Heart left ventricle (tissue), 13 donors: Measurements from ENCODE around the gene CHRM2.

Source experiments
- CTCF ChIP-seq, 12 donors: fragments of 200-600 bp; sonication (generic) in 4 of 12; IDR thresholded peaks; one replicate each; pipeline versions ENCODE4 v1.5.0 to v1.8.0; 2018 to 2022; ENCODE audit warnings: antibody characterized with exemption in 12 of 12, mild to moderate bottlenecking in 5 of 12
- POLR2A ChIP-seq, 2 donors: fragments of 450-650 bp; IDR thresholded peaks; one replicate each; pipeline ENCODE4 v1.6.1; 2017; ENCODE audit warnings: antibody characterized with exemption in 2 of 2, mild to moderate bottlenecking in 2 of 2, moderate library complexity in 2 of 2
- donor health status: ischemic (EF 13 %, LVEDD 7.1; RV severe dilation, severe dysfunction).
- donor health status: DM: no; HTN: yes; CAD: no.
- donor health status: DM: no; HTN: no; CAD: no.
- donor health status: ischemic (EF 25% LVEDD 6.9; RV normal size, moderate dysfunction).
- donor health status: ischemic (EF 25% LVEDD 5.7; RV mildly dilated, moderate dysfunction).
- donor health status: ischemic (EF 35%, LVEDD 5.7; RV mildly dilated, moderate dysfunction).
- donor health status: nonischemic (EF 11% LVEDD 7.7; RV severe dilation, severe dysfunction).
- donor health status: DM: yes; HTN: yes; CAD: no.
- donor health status: PGD.
- donor health status: ischemic (EF 29% LVEDD 5.4; RV normal size, mild dysfunction).
- donor health status: nonischemic (EF 23%, LVEDD 6.1; RV moderate dilation, normal function).

DNA sequence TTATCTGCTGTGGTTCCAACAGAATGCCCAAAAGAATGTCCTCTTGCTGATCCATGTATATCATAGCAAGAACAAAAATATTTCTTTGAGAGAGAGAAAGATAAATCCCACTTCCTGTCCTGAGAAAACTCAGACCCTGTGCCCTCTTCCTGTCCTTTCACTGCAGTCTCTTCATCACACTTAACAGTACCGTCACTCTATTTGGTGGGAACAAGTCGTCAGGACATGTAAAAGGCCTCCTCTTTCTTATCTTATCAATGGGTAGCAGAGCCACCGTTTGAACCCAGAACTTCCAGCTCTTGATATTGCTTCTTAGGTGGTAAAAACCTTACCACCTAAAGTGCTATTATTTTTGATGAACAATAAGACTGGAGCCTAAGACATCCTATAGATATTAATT, 43.9 kb downstream of the CHRM2 start:
- TF ChIP-seq CTCF (IDR thresholded peaks at IDR 0.05), result no peak
- TF ChIP-seq POLR2A (IDR thresholded peaks at IDR 0.05), result no peak
